ENCODE results near the gene TEAD3.

The TEAD3 gene

DNA sequence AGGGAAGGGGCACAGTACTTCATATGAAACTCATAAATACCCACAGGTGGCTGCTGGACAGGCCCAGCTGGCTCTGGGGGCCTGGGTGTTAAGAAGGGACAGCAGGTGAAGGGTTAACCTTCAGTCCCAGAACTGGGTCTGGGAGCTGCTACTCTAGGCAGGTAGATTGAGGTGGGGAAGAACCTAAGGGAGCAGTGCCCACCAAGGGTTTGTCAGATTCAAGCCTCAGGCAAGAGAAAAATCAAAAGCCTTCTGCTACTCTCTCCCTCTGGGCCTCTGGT lies 23.1 kb downstream of the TEAD3 start:
- DNase-seq, result no peak

DNA sequence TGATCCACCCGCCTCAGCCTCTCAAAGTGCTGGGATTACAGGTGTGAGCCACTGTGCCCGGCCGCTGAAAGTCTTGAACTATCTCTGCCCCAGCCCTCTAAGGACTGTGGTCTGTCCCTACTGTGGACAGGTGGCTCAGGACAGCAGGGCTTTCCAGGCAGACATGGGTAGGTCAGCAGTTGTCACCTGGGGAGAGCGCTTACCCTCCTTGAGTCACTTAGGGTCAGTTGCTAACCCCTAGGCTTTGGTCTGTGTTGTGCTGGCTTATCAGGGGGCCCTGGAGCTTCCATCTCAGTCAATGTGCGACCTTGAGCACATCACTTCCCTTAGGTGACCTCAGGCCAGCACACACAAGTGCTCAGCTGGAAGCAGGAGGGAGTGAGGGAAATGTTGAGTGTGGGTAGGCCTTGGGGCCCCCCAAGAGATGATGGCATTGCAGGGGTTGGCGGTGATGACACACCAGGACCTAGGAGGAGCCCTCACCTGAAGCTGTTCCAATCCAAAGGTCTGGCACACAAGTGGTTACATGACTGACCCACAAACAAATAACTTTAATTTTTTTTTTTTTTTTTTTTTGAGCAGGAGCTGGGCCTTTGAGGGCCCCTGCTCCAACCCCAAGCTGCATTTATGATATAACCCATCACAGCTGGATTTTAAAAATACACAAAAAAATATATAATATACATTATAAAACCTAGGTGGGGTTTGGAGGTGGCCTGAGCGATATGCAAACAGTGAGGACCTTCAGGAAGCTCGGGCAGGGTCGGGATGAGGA lies 23.6 kb downstream of the TEAD3 start:
- no peak for DNase-seq

DNA sequence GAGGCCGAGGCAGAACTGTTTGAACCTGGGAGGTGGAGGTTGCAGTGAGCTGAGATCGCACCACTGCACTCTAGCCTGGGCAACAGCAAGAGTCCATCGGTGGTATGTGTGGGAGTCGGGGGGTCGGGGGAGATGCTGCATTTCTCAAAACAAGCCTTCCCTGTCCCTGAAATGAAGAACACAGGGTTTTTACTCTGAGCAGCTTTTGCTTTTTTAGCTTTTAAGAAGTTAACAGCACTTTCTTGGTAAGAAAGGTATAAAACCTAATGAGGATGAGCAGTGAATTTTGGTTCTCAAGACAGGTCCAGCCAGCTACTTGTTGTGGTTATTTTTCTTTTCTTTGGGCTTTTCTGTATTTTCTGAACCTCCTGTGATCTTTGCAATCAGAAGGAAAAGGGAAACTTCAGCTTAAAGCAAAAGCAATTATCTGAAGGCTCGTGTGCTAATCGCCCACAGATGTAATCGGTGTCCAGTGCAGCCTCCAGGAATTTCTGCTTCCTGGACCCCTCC lies 25.0 kb downstream of the TEAD3 start:
- no peak for DNase-seq

DNA sequence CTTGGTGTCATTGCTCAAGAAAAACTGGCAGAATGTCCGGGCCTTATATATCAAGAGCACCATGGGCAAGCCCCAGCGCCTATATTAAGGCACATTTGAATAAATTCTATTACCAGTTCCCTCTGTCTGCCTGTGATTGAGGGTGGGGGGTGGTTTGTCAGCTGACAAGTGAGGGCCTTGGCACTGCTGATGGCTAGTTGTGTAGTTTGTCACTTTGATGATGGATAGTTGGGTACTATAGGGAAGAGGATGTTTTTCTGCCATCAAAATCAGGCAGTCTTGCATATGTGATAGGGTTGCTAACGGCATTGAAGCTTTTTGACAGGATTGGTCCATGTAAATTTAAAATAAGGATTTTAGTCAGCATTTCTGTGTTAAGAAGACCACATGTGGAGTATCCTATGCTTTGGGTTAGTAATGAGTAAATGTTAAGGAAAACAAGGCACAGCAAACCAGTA lies 26.2 kb downstream of the TEAD3 start:
- no peak for DNase-seq

GRCh38 chr6:35469751-35470662 lies 26.9 kb downstream of the TEAD3 start:
- no peak for DNase-seq

DNA sequence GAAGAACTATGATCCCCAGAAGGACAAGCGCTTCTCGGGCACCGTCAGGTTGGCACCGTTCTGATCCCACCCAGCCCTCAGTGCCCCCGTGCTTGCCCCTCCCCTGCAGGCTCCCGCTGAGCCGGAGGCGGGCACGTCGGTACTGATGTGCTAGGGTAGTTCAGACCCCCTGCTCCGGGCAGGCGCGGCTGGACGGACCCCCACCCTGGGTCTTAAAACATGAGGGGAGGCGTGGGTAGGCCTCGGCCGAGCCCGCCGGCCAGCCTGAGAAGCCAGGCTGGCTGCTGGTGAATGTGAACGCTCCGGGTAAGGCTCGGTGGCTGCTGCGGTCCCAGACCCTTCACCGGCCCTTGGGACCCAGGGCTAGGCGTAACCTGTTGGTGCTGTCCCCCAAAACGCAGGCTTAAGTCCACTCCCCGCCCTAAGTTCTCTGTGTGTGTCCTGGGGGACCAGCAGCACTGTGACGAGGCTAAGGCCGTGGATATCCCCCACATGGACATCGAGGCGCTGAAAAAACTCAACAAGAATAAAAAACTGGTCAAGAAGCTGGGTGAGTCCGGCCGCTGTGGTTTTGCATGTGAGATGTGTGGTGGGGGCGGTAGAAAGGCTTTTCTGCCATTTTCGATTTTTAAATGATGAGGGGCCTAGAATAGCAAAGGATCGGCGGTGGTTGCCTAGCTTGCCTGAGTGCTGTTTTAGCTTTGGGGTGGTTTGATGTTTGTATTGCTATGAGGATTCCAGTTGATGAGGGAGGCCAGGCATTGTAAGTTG lies 27.7 kb downstream of the TEAD3 start:
- DNase-seq, result no peak

DNA sequence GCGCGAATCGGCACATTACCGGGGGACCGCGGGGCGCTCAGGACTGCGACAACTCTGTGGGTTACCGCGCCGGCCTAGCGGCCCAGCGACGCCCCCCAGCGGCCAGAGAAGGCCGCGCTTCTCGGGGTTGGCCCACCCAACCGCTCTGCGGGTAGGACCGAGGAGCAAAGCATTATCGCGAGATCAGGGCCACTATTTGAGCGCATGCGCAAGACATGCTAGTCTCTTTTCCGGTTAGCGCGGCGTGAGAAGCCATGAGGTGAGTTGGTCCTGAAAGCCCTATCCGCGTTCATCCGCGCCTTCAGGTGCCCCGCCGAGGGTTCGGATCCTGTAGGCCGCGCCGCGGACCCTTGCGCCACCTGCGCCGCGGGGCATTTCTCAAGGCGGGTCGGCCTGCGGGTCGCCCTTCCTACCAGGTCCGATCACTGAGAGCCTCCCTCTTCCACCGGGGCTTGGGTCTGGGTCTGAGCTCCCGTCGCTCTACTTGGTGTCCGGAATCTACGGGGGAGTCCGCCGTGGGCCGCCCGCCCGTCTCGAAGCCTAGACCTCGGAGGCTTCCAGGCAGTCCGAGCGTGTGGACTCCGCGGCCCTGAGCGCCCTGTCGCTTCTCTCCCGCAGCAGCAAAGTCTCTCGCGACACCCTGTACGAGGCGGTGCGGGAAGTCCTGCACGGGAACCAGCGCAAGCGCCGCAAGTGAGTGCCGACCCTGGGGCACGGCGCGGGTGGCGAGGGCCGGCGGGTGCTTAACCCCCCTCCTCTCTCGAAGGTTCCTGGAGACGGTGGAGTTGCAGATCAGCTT lies 28.5 kb downstream of the TEAD3 start, which contains the start of gene RPL10A:
TSS of gene RPL10A (plus strand) at position 221 of the 799 bp plus-strand sequence. CDS start at position 255, 34 bp downstream.
- DNase-seq, result peak; percentile 95

DNA sequence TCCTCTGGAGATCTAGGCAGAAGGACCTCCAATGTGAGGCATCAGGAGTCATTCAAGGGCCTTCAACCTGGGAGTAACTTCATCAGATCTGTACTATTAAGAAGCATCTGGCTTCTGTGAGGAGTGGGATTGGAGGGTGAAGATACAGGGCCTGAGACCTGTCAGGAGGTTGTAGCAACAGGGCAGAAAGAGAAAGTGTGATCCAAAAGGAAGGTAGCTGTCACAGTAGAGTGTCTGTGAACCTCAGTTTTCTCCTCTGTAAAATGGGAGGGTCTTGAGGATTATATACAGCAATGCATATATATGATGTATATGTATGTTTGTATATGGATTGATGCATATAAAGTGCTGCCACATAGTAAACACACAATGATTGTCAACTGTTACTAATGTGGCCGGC lies 31.2 kb downstream of the TEAD3 start:
- no peak for DNase-seq

GRCh38 chr6:35463292-35463691 lies 33.6 kb downstream of the TEAD3 start:
- no peak for DNase-seq

GRCh38 chr6:35461270-35461669 lies 35.6 kb downstream of the TEAD3 start:
- no peak for DNase-seq

- DNase-seq, result no peak
Observed at GRCh38 chr6:35457907-35458306, 39.0 kb downstream of the TEAD3 start.

GRCh38 chr6:35454391-35455110 lies 42.3 kb downstream of the TEAD3 start:
- DNase-seq, result no peak

GRCh38 chr6:35453236-35453635 lies 43.6 kb downstream of the TEAD3 start:
- no peak for DNase-seq

DNA sequence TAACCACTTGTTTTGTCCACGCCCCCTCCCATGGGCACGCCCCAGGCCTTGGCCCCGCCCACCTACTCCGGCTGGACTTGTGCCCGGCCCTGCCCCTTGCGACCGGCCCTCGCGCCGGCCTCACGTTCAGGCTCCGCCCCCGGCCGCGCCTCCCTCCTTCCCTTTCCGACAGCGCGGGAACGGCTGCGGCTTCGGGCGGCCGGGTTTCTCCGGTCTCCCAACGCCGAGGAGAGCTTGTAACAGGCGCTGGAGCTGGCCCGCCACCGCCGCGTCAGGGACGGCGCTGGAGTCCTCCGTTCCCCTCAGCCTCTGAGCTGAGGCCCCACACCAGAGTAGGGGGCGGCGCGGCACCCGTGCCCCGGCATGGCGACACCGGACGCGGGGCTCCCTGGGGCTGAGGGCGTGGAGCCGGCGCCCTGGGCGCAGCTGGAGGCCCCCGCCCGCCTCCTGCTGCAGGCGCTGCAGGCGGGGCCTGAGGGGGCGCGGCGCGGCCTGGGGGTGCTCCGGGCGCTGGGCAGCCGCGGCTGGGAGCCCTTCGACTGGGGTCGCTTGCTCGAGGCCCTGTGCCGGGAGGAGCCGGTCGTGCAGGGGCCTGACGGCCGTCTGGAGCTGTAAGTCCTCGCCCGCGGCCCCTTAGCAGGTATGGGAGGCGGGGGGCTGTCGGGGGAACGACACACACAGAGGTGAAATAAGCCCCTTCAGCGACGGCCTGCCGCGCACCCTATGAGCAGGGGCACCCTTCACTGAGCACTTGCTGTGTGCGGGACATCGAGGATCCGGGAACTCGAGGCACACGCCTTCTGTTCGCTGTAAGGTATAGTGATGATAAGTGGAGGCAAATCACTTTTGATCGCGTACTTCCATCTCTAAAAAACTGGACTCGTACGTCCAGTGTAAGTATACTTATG lies 44.4 kb downstream of the TEAD3 start, which contains the start of gene FANCE:
TSS of gene FANCE (plus strand) at position 156 of the 908 bp plus-strand sequence. CDS start at position 364, 208 bp downstream.
- peak; percentile 89 for DNase-seq

GRCh38 chr6:35451354-35452182 lies 45.3 kb downstream of the TEAD3 start:
- DNase-seq, result no peak

- peak; percentile 56 for DNase-seq
Observed at GRCh38 chr6:35449287-35449881, 47.5 kb downstream of the TEAD3 start.

- no peak for DNase-seq
Observed at GRCh38 chr6:35448191-35448590, 48.7 kb downstream of the TEAD3 start.

DNA sequence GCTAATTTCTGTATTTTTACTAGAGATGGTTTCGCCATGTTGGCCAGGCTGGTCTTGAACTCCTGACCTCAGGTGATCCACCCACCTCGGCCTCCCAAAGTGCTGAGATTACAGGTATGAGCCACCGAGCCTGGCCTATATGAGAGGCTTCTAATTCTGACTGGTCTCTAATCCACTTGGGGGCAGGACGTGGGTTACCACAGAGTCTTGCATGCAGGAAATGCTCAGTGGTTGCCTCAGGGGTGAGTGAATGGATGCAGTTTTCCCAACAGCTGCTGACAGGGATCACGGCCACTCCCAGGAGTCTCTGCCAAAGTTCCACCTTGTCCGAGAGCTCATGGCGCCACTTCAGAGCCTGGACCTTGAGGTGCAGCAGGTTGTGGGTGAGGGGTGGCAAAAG lies 51.2 kb downstream of the TEAD3 start:
- DNase-seq, result no peak

Measured in NCI-H774 (cell line).